TTC549 (cell line): Measurements from ENCODE around the gene NCKAP5.

Experiments used
- FAIRE-seq: peaks from 2 replicates; lab custom pipeline; 2012; peaks lifted over from hg19 to GRCh38; lab: Jason Lieb, UNC

The NCKAP5 gene

GRCh38 chr2:133326652-133327397 lies 241.4 kb downstream of the NCKAP5 start:
- no peak for FAIRE-seq

GRCh38 chr2:133324150-133324561 lies 244.1 kb downstream of the NCKAP5 start:
- no peak for FAIRE-seq

- FAIRE-seq = no peak
These were observed 245.4 kb downstream of the NCKAP5 start for GRCh38 chr2:133322909-133323308.

- no peak for FAIRE-seq
These were observed 251.1 kb downstream of the NCKAP5 start for GRCh38 chr2:133317178-133317577.

GRCh38 chr2:133316557-133316956 lies 251.7 kb downstream of the NCKAP5 start:
- FAIRE-seq = no peak

GRCh38 chr2:133315280-133315679 lies 253.0 kb downstream of the NCKAP5 start:
- FAIRE-seq = no peak

- no peak for FAIRE-seq
These were observed 253.5 kb downstream of the NCKAP5 start for GRCh38 chr2:133314795-133315194.

GRCh38 chr2:133312038-133312729 lies 256.1 kb downstream of the NCKAP5 start:
- FAIRE-seq = no peak

GRCh38 chr2:133306236-133306635 lies 262.0 kb downstream of the NCKAP5 start:
- FAIRE-seq = no peak

- FAIRE-seq = no peak
These were observed 263.9 kb downstream of the NCKAP5 start for GRCh38 chr2:133304344-133304743.

GRCh38 chr2:133303150-133303549 lies 265.1 kb downstream of the NCKAP5 start:
- no peak for FAIRE-seq

- no peak for FAIRE-seq
These were observed 271.9 kb downstream of the NCKAP5 start for GRCh38 chr2:133296401-133296800.

- FAIRE-seq = no peak
These were observed 274.5 kb downstream of the NCKAP5 start for GRCh38 chr2:133293544-133294353.

- no peak for FAIRE-seq
These were observed 276.0 kb downstream of the NCKAP5 start for GRCh38 chr2:133292259-133292658.

- FAIRE-seq = no peak
These were observed 280.6 kb downstream of the NCKAP5 start for GRCh38 chr2:133287709-133288108.

GRCh38 chr2:133286326-133286922 lies 281.8 kb downstream of the NCKAP5 start:
- no peak for FAIRE-seq

GRCh38 chr2:133273031-133273430 lies 295.2 kb downstream of the NCKAP5 start:
- no peak for FAIRE-seq

- no peak for FAIRE-seq
These were observed 297.2 kb downstream of the NCKAP5 start for GRCh38 chr2:133271105-133271504.

- FAIRE-seq = no peak
These were observed 297.7 kb downstream of the NCKAP5 start for GRCh38 chr2:133270550-133270949.

GRCh38 chr2:133266926-133267590 lies 301.2 kb downstream of the NCKAP5 start:
- FAIRE-seq = no peak

- FAIRE-seq = no peak
These were observed 302.0 kb downstream of the NCKAP5 start for GRCh38 chr2:133266041-133266925.
